HEK293 (cell line): ENCODE results near the gene HNRNPUL1.

Source experiments
- CTCF ChIA-PET: fragments of 350-600 bp; formaldehyde crosslinking; extraction: SDS; loops from one replicate; lab custom pipeline; 2021; ENCODE audit warnings: antibody characterized with exemption; lab: Yijun Ruan, JAX
- POLR2A ChIA-PET: fragments of 300-600 bp; formaldehyde crosslinking; extraction: SDS; loops from one replicate; lab custom pipeline; 2020; ENCODE audit warnings: antibody characterized with exemption, inconsistent platforms; lab: Yijun Ruan, JAX
- H3K27ac ChIP-seq: fragments of 200-500 bp; sonication (Bioruptor generic); 2 replicates; pipeline ENCODE4 v1.5.1; 2014; ENCODE audit warnings: low read depth, low read length, control low read depth, inconsistent platforms; ENCODE audit errors: extremely low read depth
- H3K36me3 ChIP-seq, 2 experiments: fragments of 200-500 bp in 1 of 2; sonication (Bioruptor generic) in 1 of 2; 1 replicate in 1 of 2; 2 replicates in 1 of 2; pipeline ENCODE4 v1.5.1; 2014 to 2017; ENCODE audit warnings: inconsistent platforms in 2 of 2, low read length in 2 of 2; ENCODE audit not compliant: control insufficient read depth in 2 of 2, insufficient read depth in 1 of 2
- H3K4me1 ChIP-seq: fragments of 200-500 bp; sonication (Bioruptor generic); 2 replicates; pipeline ENCODE4 v1.5.1; 2014; ENCODE audit warnings: mild to moderate bottlenecking, low read length, inconsistent platforms; ENCODE audit not compliant: control insufficient read depth, insufficient read depth
- H3K4me3 ChIP-seq: 2 replicates; pipeline ENCODE4 v1.5.1; 2011; ENCODE audit warnings: low read depth, mild to moderate bottlenecking, control low read depth, low read length, moderate library complexity
- H3K9me3 ChIP-seq: fragments of 200-500 bp; sonication (Bioruptor generic); 2 replicates; pipeline ENCODE4 v1.5.1; 2014; ENCODE audit warnings: low read depth, low read length, inconsistent platforms; ENCODE audit not compliant: control insufficient read depth, insufficient read depth
- FEZF1 ChIP-seq: fragments of 450-650 bp; formaldehyde crosslinking; IDR thresholded peaks from 2 replicates; pipeline ENCODE4 v1.5.1; 2016; ENCODE audit warnings: missing biosample characterization, missing genetic modification characterization
- HOXD13 ChIP-seq: sonication (generic); formaldehyde crosslinking; IDR thresholded peaks from 2 replicates; pipeline ENCODE4 v1.8.0; 2022; ENCODE audit warnings: missing genetic modification reagents, borderline replicate concordance
- OSR2 ChIP-seq: fragments of 450-650 bp; formaldehyde crosslinking; IDR thresholded peaks from 2 replicates; pipeline ENCODE4 v1.5.1; 2016; ENCODE audit warnings: missing biosample characterization, missing genetic modification characterization
- SALL2 ChIP-seq: fragments of 450-650 bp; formaldehyde crosslinking; IDR thresholded peaks from 2 replicates; pipeline ENCODE4 v1.5.0; 2017; ENCODE audit warnings: missing biosample characterization, mild to moderate bottlenecking, missing genetic modification characterization, borderline replicate concordance
- ZFP37 ChIP-seq: fragments of 450-650 bp; formaldehyde crosslinking; IDR thresholded peaks from 2 replicates; pipeline ENCODE4 v1.5.1; 2016; ENCODE audit warnings: missing biosample characterization, missing genetic modification characterization
- ZNF157 ChIP-seq: fragments of 450-650 bp; formaldehyde crosslinking; IDR thresholded peaks from 2 replicates; pipeline ENCODE4 v1.5.1; 2016; ENCODE audit warnings: missing biosample characterization, missing genetic modification characterization
- ZNF2 ChIP-seq: fragments of 450-650 bp; formaldehyde crosslinking; IDR thresholded peaks from 2 replicates; pipeline ENCODE4 v1.5.1; 2016; ENCODE audit warnings: missing biosample characterization, missing genetic modification characterization
- ZNF214 ChIP-seq: fragments of 450-650 bp; formaldehyde crosslinking; IDR thresholded peaks from 2 replicates; pipeline ENCODE4 v1.5.1; 2017; ENCODE audit warnings: missing biosample characterization, mild to moderate bottlenecking, missing genetic modification characterization, borderline replicate concordance
- ZNF558 ChIP-seq: fragments of 450-650 bp; formaldehyde crosslinking; IDR thresholded peaks from 2 replicates; pipeline ENCODE4 v1.5.1; 2016; ENCODE audit warnings: missing biosample characterization, missing genetic modification characterization
- ZNF654 ChIP-seq: fragments of 450-650 bp; formaldehyde crosslinking; IDR thresholded peaks from 2 replicates; pipeline ENCODE4 v1.5.1; 2016; ENCODE audit warnings: low read depth, missing biosample characterization, missing genetic modification characterization
- TF ChIP-seq, protein P1 (sequence below): fragments of 450-650 bp; formaldehyde crosslinking; IDR thresholded peaks from 2 replicates; pipeline ENCODE4 v1.5.1; 2016; ENCODE audit warnings: missing biosample characterization, missing genetic modification characterization
- TF ChIP-seq, protein P2 (sequence below): fragments of 450-650 bp; formaldehyde crosslinking; IDR thresholded peaks from 2 replicates; pipeline ENCODE4 v1.5.1; 2016; ENCODE audit warnings: missing biosample characterization, missing genetic modification characterization
- TF ChIP-seq, protein P3 (sequence below): fragments of 450-650 bp; formaldehyde crosslinking; conservative IDR thresholded peaks from 2 replicates; pipeline ENCODE4 v1.5.1; 2016; ENCODE audit warnings: low read depth, missing biosample characterization, missing genetic modification characterization
- TF ChIP-seq, protein P4 (sequence below): sonication (generic); formaldehyde crosslinking; IDR thresholded peaks from 2 replicates; pipeline ENCODE4 v1.8.1; 2022; ENCODE audit warnings: mild to moderate bottlenecking, moderate library complexity, missing genetic modification reagents

HNRNPUL1 gene

DNA sequence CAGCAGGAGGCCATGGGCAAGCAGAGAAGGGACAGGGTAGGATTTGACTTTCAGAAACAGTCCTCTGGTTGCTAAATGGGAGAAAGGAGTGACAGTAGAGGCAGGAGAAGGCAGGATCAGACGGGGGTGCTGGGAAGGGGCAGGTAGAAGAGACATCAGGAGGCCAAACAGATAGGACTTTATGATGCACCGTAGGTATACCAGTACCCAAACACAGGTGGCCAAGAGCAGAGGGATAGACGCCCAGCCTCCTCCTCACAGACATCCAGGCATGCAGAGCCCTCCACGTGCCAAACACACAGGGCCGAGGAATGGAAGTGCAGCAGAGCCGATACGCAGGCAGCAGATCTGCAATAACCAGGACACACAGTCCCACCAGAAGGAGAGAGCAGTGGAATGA lies 46.4 kb upstream of the HNRNPUL1 start:
- Histone ChIP-seq H3K27ac (no peak overlapping the region), H3K36me3 (no peaks in the 10 kb centered on the region), H3K4me1 (no peaks in the 10 kb centered on the region), H3K9me3 (no peaks in the 10 kb centered on the region), H3K4me3 (no peak overlapping the region)
- POLR2A ChIA-PET, result interaction anchor here (0.6 kb wide), 1 partner anchor 37 kb away, joined by 11 read pairs; no protein-coding TSS in a partner anchor
- TF ChIP-seq, protein P1, sequence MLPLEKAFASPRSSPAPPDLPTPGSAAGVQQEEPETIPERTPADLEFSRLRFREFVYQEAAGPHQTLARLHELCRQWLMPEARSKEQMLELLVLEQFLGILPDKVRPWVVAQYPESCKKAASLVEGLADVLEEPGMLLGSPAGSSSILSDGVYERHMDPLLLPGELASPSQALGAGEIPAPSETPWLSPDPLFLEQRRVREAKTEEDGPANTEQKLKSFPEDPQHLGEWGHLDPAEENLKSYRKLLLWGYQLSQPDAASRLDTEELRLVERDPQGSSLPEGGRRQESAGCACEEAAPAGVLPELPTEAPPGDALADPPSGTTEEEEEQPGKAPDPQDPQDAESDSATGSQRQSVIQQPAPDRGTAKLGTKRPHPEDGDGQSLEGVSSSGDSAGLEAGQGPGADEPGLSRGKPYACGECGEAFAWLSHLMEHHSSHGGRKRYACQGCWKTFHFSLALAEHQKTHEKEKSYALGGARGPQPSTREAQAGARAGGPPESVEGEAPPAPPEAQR (tag by site-specific recombination), result no peak
- TF ChIP-seq, protein P2, sequence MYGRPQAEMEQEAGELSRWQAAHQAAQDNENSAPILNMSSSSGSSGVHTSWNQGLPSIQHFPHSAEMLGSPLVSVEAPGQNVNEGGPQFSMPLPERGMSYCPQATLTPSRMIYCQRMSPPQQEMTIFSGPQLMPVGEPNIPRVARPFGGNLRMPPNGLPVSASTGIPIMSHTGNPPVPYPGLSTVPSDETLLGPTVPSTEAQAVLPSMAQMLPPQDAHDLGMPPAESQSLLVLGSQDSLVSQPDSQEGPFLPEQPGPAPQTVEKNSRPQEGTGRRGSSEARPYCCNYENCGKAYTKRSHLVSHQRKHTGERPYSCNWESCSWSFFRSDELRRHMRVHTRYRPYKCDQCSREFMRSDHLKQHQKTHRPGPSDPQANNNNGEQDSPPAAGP (tag by site-specific recombination), result no peak
- no peak for TF ChIP-seq ZNF2 (tag by site-specific recombination)
- no peak for TF ChIP-seq SALL2 (tag by site-specific recombination)
- TF ChIP-seq ZNF214, result no peak
- TF ChIP-seq ZFP37 (tag by site-specific recombination), result no peak
- TF ChIP-seq, protein P3, sequence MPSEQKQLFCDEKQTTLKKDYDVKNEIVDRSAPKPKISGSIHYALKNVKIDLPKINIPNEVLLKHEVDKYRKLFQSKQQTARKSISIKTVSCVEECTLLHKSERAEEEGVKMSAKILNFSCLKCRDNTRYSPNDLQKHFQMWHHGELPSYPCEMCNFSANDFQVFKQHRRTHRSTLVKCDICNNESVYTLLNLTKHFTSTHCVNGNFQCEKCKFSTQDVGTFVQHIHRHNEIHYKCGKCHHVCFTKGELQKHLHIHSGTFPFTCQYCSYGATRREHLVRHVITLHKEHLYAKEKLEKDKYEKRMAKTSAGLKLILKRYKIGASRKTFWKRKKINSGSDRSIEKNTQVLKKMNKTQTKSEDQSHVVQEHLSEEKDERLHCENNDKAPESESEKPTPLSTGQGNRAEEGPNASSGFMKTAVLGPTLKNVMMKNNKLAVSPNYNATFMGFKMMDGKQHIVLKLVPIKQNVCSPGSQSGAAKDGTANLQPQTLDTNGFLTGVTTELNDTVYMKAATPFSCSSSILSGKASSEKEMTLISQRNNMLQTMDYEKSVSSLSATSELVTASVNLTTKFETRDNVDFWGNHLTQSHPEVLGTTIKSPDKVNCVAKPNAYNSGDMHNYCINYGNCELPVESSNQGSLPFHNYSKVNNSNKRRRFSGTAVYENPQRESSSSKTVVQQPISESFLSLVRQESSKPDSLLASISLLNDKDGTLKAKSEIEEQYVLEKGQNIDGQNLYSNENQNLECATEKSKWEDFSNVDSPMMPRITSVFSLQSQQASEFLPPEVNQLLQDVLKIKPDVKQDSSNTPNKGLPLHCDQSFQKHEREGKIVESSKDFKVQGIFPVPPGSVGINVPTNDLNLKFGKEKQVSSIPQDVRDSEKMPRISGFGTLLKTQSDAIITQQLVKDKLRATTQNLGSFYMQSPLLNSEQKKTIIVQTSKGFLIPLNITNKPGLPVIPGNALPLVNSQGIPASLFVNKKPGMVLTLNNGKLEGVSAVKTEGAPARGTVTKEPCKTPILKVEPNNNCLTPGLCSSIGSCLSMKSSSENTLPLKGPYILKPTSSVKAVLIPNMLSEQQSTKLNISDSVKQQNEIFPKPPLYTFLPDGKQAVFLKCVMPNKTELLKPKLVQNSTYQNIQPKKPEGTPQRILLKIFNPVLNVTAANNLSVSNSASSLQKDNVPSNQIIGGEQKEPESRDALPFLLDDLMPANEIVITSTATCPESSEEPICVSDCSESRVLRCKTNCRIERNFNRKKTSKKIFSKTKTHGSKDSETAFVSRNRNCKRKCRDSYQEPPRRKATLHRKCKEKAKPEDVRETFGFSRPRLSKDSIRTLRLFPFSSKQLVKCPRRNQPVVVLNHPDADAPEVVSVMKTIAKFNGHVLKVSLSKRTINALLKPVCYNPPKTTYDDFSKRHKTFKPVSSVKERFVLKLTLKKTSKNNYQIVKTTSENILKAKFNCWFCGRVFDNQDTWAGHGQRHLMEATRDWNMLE (tag by site-specific recombination), result no peak
- no peak for TF ChIP-seq ZNF654 (tag by site-specific recombination)
- TF ChIP-seq OSR2, result no peak
- TF ChIP-seq ZNF558 (tag by site-specific recombination), result no peak
- no peak for TF ChIP-seq HOXD13
- TF ChIP-seq ZNF157, result no peak
- CTCF ChIA-PET, result interaction anchor here (0.6 to 0.7 kb wide), 2 partner anchors 12 kb away, joined by 3 read pairs; no protein-coding TSS in a partner anchor

DNA sequence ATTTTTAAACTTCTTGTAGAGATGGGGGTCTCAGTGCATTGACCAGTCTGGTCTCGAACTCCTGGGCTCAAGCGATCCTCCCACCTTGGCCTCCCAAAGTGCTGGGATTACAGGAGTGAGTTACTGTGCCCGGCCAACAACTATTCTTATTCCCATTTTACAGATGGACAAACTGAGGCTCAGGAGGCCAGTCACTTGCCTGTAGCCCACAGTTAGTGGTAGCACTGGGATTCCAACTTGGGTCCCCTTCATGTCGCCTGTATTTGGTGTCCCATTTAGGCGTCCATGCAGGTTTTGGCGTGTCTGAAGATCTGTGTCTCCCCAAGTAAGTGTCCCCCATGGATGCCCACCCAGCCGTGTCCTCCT lies 45.9 kb upstream of the HNRNPUL1 start:
- H3K4me1 ChIP-seq, result no peaks in the 10 kb centered on the region
- TF ChIP-seq FEZF1 (tag by site-specific recombination), result no peak
- TF ChIP-seq, protein P4, sequence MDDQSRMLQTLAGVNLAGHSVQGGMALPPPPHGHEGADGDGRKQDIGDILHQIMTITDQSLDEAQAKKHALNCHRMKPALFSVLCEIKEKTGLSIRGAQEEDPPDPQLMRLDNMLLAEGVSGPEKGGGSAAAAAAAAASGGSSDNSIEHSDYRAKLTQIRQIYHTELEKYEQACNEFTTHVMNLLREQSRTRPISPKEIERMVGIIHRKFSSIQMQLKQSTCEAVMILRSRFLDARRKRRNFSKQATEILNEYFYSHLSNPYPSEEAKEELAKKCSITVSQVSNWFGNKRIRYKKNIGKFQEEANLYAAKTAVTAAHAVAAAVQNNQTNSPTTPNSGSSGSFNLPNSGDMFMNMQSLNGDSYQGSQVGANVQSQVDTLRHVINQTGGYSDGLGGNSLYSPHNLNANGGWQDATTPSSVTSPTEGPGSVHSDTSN (CRISPR knock-in tag), result 0 out of 2 replicates have a peak, but pooled peaks have one; percentile 8
- no peaks in the 10 kb centered on the region for H3K9me3 ChIP-seq
- POLR2A ChIA-PET, result interaction anchor here (2.1 kb wide), 1 partner anchor 47 kb away, joined by 11 read pairs; the partner anchor contains the start of gene HNRNPUL1
- CTCF ChIA-PET, result interaction anchor here (0.6 to 0.7 kb wide), 3 partner anchors 11 to 344 kb away, joined by 3 to 5 read pairs (median 3); no protein-coding TSS in a partner anchor
- H3K27ac ChIP-seq, result no peak overlapping the region
- no peaks in the 10 kb centered on the region for H3K36me3 ChIP-seq
- H3K4me3 ChIP-seq, result no peak overlapping the region
